ENCODE measurements around the gene GGNBP2.

GGNBP2 gene

GRCh38 chr17:36523113-36523512 lies 21.6 kb upstream of the GGNBP2 start:
- DNase-seq = no peak

- DNase-seq = no peak
Observed at GRCh38 chr17:36524428-36524876, 20.3 kb upstream of the GGNBP2 start.

GRCh38 chr17:36525113-36525512 lies 19.6 kb upstream of the GGNBP2 start:
- DNase-seq = no peak

DNA sequence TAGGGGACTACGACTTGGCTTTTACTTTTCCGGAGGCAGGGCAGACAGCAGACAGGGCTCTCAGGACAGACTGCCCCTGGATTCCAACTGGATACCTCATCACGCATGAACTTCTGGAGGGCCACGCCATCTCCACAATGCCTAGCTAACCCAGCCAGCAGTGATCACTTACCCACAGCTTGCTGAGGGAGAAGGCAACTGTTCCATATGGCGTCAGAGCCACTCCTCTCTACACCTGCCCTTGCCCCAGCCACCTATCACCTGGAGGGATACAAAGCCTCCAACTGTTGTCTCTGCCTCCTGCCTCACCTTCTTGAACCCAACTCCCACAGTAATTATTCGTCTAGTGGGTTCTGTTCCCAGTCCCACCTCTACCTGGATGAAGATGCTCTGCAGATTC lies 18.8 kb upstream of the GGNBP2 start:
- DNase-seq = no peak

GRCh38 chr17:36527621-36528250 lies 17.0 kb upstream of the GGNBP2 start:
- DNase-seq = no peak

- DNase-seq = no peak
Observed at GRCh38 chr17:36529121-36529520, 15.6 kb upstream of the GGNBP2 start.

DNA sequence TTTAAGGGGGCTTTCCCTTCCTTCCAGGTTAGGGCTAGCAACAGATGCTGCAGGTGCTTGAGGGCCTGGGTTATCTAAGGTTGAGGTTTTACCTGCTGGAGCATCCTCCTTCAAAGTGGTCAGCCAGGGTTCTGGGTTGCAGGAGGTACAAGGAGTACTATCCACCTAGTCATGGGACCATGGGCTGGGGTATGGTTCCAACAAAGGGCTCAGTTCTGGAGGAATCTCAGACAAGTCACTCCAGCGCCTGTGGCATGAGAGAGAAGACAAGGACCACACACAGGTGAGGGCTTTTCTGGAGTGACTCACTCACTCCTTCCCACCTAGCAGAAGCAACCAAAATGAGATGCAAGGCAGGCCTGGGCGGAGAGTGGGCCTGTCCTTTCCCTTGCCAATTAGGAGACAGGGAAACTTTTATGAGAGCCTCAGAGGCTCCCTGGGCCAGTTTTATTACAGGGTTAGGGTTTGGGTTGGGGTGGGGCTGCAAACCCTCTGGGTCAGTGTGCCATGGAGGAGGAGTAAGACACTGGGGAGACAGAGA lies 12.2 kb upstream of the GGNBP2 start:
- DNase-seq = no peak

DNA sequence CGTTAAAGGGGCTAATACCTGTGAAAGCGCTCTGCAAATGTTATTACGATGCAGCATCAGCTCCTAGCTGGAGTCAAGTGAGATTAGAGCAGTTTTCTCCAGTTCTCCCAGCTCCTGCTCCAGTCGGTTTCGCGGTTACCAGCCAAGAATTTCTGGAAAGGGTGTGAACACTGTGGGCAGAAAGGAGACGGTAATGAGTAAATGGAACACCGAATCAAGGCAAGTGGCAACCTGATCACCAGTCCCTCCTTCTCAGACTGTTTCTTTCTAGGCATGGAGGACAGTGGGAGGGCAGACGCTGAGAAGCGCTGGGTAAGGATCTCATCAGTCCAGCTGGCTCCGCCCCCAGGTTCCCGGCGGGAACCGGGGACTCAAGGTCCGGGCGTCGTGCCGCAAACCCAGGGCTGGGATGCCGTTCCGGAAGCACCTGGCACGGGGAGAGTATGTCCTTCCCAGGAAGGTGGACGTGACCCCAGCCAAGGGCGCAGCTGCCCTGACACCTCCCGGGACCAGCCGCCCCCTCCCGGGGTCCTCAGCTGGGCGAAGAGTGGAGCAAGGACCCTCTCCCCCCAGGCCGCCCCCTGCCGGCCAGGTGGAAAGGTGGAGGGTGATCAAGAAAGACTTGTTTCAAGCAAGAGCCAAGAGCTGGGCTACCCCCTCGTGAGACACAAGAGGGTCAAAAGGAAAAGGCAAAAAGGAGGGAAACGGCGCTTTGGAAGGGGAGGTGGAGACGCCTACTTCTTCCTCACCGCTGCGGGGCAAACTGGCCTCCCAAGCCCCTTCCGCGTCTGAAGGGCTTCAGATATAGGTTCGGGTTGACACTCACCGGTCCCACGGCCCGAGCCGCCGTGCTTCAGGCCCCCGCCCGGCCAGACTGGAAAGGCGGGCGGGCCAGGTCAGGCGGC lies 10.5 kb upstream of the GGNBP2 start:
- peak; percentile 77 for DNase-seq

- DNase-seq = peak; percentile 89
Observed at GRCh38 chr17:36534840-36535668, 9.7 kb upstream of the GGNBP2 start, which contains the start of the genes MYO19 and PIGW. Gene MYO19, minus strand, starts transcription at chr17:36534868. Its CDS starts 2,330 bp downstream, at chr17:36532538. Gene PIGW, plus strand, starts transcription at chr17:36534987. Its CDS starts 2,115 bp downstream, at chr17:36537102.

DNA sequence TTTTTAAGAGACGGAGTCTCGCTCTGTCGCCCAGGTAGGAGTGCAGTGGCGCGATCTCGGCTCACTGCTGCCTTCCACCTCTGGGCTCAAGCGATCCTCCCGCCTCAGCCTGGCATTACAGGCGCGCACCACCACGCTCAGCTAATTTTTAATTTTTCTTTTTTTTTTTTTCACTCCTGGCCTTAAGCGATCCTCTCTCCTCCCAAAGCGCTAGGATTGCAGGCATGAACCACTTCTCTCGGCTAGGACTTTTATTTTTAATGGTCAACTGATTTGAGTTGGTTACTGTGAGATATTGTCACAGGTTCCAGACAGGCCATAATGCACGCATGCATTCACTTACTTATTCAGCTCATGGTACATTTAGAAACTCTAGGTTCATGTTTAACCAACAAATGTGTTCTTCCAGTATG lies 9.0 kb upstream of the GGNBP2 start:
- DNase-seq = peak; percentile 30

DNA sequence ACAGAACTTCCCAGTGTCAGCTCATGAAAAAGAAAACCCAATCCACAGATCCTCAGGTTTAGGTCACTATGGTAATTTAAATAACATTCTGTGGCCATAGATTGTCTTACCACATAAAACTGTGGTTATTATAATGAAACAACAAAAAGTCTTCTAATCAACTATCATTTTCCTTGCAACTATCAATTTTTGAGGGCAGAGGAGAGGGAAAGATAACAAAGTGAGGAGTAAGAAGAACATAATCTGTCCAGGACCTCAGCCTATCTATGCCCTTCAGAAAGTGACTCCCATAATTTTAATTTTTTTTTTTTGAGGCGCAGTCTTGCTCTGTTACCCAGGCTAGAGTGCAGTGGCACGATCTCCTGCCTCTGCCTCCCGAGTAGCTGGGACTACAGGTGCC lies 4.0 kb upstream of the GGNBP2 start:
- no peak for DNase-seq

DNA sequence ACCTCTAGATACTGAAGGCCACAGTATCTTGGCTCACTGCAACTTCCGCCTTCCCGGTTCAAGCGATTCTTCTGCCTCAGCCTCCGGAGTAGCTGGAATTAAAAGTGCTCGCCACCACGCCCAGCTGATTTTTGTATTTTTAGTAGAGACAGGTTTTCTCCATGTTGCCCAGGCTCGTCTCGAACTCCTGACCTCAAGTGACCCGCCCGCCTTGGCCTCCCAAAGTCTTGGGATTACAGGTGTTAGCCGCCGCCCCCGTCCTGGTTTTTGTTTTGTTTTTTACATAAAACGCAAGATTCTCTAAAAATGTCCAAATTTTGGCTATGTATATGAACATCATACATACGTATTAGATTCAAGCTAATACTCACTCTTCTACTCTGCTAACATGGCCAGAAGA lies 2.0 kb upstream of the GGNBP2 start:
- no peak for DNase-seq

- DNase-seq = peak; percentile 63
Observed at GRCh38 chr17:36544044-36544306, 744 bp upstream of the GGNBP2 start.

GRCh38 chr17:36545077-36545464 lies 352 bp downstream of the GGNBP2 start:
- DNase-seq = no peak

GRCh38 chr17:36545465-36546417 lies 1.0 kb downstream of the GGNBP2 start:
- DNase-seq = peak; percentile 93

DNA sequence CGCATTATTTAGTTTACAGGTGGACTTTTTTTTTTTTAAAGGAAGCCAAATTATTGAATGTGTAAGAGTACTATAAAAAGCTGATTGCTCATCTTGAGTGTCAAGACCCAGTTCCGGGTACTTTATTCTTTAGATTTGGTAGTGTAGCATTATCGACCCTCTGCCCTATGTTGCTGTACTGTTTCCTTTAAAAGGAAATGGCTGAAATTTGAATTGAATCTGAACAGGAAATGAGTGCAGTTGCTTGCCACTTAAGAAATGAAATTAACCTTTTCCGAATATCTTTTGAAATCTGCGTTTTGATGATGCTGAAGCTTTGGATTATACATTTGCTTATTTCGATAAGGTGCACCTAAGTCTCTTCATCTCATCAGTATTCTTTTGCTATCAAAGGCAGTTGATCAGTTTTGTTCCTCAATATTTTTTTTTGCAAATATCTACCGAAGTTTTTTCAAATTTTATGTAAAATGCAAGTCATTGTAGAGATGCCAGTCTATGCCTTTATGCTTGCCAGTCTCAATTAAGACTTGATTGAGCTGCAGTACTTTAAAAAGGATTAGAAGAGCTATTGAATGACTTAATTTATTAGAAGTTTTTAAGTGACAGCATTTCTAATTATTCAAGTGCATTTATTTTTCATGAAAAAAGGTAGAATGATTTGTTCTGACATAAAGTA lies 1.8 kb downstream of the GGNBP2 start:
- DNase-seq = peak; percentile 11

GRCh38 chr17:36547776-36548175 lies 3.1 kb downstream of the GGNBP2 start:
- DNase-seq = no peak

GRCh38 chr17:36550491-36551417 lies 6.0 kb downstream of the GGNBP2 start:
- DNase-seq = peak; percentile 71

DNA sequence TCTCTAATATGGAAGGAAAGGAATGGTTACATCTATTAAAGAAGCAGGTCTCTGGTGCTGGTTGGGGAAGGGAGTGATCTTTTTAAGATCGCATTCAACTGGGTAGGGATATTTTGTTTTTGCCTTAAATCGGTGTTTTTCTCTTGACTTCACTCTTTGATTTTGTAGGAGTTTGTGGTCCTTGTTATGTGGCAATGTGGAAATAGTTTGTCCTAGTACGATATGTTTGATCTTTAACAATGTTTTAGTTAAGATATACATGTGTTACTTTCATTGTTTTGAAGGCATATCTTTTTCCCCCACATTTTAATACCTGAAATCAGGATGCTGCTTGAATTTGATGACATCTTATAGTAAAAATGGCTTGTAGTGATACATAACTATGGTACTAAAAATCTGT lies 8.7 kb downstream of the GGNBP2 start:
- DNase-seq = no peak

- DNase-seq = no peak
Observed at GRCh38 chr17:36566081-36566480, 21.4 kb downstream of the GGNBP2 start.

All from DMS79 treated with DMSO at 0.1 percent for 48 hours (cell line).